Astrocyte of the cerebellum (primary cell): Measurements from ENCODE around the gene SLIRP.
"Not testable (repeated sequence)": the region's sequence is repeated elsewhere in the genome, so short reads cannot be mapped to it uniquely, and the experiment has no call there.

ENCODE experiments used
- DNase-seq: peaks from one replicate; pipeline ENCODE4 v3.0.0-alpha.2; 2011; ENCODE audit warnings: low read depth
- H3K4me3 ChIP-seq: 2 replicates; pipeline ENCODE4 v1.5.1; 2011; ENCODE audit warnings: mild to moderate bottlenecking, low read depth, low read length, moderate library complexity
- in situ Hi-C: cut with HindIII; loops from 2 replicates; pipeline ENCODE4 v1.10.0; 2017; ENCODE audit warnings: low sequenced_read_pairs
- TF ChIP-seq, protein P1 (sequence below): IDR thresholded peaks from 2 replicates; pipeline ENCODE4 v1.5.1; 2012; ENCODE audit warnings: low read length, low read depth, moderate library complexity, mild to moderate bottlenecking; ENCODE audit errors: missing control alignments

SLIRP gene

DNA sequence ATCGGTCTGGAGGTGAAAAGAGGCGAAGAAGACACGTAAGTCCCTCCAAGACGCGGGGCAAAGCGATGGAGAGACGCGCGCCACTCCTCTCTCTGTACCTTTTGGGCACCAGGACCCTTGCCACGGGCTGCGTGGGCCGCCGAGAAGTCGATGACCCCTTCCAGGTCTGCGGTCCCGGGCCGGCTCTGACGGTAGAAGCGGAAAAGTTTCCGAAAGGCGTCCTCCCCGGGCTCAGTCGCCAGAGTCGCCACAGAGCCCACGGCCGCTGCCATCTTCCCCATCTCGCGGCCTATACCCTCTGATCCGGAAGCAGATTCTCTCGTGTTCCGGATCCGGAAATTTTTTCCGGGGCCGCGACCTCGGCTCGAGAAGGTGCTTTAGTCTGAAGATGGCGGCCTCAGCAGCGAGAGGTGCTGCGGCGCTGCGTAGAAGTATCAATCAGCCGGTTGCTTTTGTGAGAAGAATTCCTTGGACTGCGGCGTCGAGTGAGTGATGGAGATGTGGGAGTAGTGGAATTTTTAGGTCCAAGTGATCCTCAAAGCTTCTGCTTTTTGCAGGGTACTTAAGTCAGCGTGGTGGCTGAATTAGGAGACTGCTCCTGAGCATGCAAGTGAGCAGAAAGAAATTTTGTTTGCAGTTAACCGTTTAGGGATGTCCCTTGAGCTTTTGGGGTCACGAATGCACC, at the start of gene SLIRP, which contains the start of gene ALKBH1:
TSS of gene SLIRP (plus strand) at position 380 of the 685 bp plus-strand sequence. CDS start at position 389, 9 bp downstream.
TSS of gene ALKBH1 (minus strand) at position 300 of the 685 bp plus-strand sequence. CDS start at position 281, 19 bp downstream.
- peak within 1 kb of the TSS; percentile 84 for H3K4me3 ChIP-seq
- TF ChIP-seq, protein P1, sequence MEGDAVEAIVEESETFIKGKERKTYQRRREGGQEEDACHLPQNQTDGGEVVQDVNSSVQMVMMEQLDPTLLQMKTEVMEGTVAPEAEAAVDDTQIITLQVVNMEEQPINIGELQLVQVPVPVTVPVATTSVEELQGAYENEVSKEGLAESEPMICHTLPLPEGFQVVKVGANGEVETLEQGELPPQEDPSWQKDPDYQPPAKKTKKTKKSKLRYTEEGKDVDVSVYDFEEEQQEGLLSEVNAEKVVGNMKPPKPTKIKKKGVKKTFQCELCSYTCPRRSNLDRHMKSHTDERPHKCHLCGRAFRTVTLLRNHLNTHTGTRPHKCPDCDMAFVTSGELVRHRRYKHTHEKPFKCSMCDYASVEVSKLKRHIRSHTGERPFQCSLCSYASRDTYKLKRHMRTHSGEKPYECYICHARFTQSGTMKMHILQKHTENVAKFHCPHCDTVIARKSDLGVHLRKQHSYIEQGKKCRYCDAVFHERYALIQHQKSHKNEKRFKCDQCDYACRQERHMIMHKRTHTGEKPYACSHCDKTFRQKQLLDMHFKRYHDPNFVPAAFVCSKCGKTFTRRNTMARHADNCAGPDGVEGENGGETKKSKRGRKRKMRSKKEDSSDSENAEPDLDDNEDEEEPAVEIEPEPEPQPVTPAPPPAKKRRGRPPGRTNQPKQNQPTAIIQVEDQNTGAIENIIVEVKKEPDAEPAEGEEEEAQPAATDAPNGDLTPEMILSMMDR = no peak
- in situ Hi-C loops = no loop called here
- peak; percentile 28 for DNase-seq

DNA sequence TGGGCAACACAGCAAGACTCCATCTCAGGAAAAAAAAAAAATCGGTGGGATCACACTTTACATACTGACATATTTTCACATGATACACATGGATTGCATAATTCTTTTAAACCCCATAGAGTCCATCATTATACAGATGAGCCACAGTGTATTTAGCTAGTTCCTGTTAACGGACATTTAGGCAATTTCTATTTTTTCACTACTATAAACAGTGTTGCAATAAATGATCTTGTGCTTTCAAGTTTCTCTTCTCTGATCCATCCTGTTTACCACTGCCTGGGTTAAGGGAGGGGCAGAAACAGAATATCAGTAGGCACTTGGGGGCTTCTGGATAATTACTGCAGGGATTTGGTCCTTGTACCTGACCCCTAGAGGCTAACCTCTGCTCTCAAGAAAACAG, 48.1 kb upstream of the SLIRP start:
- TF ChIP-seq, protein P1 = no peak
- H3K4me3 ChIP-seq = no peak overlapping the region
- in situ Hi-C loops = no loop called here
- DNase-seq = no peak

DNA sequence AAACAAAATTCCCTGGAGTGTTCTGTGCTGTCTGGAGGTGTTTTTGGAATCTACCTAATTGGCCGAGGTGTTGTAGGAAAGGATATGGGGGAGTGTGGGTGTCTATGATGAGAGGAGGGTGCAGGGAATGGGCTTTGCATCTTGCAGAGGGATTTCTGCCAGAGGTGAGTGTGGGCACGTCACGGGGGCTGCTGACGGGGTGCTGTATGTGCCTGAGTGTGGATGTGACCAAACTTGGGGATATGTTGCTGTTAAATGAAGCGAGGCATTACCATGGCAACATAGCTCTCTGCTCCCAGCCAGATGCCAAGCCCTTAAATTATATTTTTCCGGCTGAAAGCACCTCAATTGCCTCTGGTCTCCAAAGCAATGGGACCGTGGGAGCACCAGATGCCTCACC, 47.1 kb upstream of the SLIRP start:
- in situ Hi-C loops = no loop called here
- H3K4me3 ChIP-seq = peak overlapping the region; percentile 4
- TF ChIP-seq, protein P1 = no peak
- DNase-seq = no peak

GRCh38 chr14:77661562-77661961, 46.3 kb upstream of the SLIRP start:
- in situ Hi-C loops, DNase-seq, H3K4me3 ChIP-seq: not testable (repeated sequence)

GRCh38 chr14:77663293-77663692, 44.6 kb upstream of the SLIRP start:
- no peak overlapping the region for H3K4me3 ChIP-seq
- DNase-seq = no peak
- in situ Hi-C loops = no loop called here
- TF ChIP-seq, protein P1 = no peak

DNA sequence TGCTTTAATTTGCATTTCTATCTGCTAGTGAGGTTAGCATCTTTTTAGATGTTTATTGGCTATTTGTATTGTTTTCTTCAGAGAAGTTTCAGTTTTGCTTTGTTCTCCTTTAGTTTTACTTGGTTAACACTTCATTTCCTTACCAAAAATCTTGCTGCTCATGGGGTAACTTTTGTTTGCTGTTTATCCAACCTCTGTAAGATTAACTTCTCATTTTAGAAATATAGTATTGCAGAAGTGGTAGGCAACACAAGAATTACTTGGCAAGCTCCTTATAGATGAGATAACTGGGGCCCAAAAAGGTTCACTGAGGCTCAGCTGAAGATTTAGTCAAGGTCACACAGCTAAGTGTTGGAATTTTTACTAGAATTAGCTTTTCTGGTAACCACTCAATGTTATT, 40.6 kb upstream of the SLIRP start:
- no peak for DNase-seq
- in situ Hi-C loops = no loop called here
- no peak overlapping the region for H3K4me3 ChIP-seq
- TF ChIP-seq, protein P1 = no peak

- DNase-seq = no peak
- TF ChIP-seq, protein P1 = no peak
- in situ Hi-C loops = no loop called here
- H3K4me3 ChIP-seq = no peak overlapping the region
These were observed 34.7 kb upstream of the SLIRP start for GRCh38 chr14:77673193-77673592.
